GM15510 (cell line): ENCODE results near the gene VSTM2L.

Experiments used
- POLR2A ChIP-seq: IDR thresholded peaks from 3 replicates; pipeline ENCODE4 v1.6.1; 2011; ENCODE audit warnings: borderline replicate concordance; ENCODE audit not compliant: insufficient read length; ENCODE audit errors: extremely low read depth

VSTM2L gene

GRCh38 chr20:37972256-37973058 lies 69.5 kb downstream of the VSTM2L start:
- no peak for TF ChIP-seq POLR2A

DNA sequence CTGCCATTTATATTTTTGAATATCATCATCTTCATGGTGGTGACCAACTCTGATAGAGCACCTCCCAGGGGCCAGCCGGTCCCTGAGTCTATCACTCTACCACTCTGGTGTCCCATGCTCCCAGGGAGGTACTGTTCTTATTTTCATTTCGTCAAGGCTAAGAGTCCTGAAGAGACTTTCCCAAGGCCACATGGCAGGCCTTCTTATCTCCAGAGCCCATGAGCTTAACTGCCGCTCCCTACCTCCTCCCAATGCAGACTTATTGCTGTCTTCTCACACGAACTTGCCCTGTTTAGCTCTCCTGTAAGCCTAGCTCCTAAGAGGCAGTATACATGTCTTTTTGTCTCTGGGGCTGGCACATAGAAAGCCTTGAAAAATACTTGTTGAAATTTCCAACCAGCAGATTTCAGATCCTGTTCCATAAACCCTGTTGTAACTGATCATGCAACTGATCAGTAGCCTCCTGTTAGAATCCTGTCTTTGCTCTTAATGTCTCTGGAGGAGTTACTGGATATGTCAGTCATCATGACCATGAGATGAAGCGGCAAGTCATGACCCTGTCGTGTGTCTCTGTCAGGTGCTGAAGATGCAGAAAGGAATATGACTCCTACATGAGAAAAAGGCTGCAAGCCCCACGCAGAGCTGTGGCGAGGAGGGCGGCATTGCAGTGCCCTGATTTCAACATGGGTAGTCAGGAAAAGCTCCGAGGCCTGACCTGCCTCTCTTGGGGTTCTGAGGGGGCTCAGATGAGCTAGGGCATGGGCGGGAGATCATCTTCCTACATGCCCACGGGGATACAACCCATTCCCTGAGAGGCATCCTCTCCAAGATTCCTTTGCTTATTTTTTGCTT lies 70.4 kb downstream of the VSTM2L start:
- no peak for TF ChIP-seq POLR2A

DNA sequence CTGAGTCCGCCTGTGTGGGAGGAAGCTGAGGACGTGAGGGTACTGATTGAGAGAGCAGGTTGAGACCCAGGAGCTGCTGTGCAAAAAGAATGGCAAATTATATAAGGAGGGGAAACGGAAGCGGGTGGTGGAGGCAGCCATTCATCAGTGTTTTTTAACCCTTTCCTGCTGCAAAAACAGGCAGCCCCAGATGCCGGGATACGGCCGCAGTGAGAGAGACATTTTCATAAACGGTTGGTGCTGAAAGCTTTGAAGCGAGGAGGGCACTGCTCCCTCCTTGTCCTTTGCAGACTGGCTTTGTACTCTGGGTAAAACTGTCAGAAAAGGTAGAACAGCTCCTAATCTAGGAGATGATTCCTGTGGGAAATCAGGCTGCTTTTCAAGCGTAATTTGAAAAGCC lies 74.0 kb downstream of the VSTM2L start:
- TF ChIP-seq POLR2A, result no peak

GRCh38 chr20:37977338-37977737 lies 74.4 kb downstream of the VSTM2L start:
- TF ChIP-seq POLR2A, result no peak

- TF ChIP-seq POLR2A, result no peak
These were observed 74.9 kb downstream of the VSTM2L start for GRCh38 chr20:37977786-37978185.

GRCh38 chr20:37979021-37979985 lies 76.4 kb downstream of the VSTM2L start:
- no peak for TF ChIP-seq POLR2A

DNA sequence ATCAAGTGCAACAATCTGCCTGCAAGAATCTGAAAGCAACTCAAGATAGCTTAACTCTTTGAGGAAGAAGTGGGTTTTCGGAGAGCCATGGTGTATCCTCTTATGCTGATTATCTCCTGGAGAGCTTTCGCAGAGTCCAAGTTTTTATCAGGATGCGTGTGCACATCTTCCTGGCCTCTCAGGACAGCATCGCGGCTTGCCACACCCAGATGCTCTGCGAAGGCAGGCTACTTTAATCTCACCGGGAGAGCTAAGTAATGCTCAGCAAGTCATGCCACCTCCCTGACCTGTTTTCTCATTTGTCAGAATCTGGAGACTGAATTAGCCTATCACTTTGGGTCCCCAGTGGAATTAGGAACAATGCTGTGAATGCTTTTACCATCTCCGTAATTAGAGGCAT lies 77.5 kb downstream of the VSTM2L start:
- no peak for TF ChIP-seq POLR2A

- no peak for TF ChIP-seq POLR2A
These were observed 77.9 kb downstream of the VSTM2L start for GRCh38 chr20:37980876-37981275.

DNA sequence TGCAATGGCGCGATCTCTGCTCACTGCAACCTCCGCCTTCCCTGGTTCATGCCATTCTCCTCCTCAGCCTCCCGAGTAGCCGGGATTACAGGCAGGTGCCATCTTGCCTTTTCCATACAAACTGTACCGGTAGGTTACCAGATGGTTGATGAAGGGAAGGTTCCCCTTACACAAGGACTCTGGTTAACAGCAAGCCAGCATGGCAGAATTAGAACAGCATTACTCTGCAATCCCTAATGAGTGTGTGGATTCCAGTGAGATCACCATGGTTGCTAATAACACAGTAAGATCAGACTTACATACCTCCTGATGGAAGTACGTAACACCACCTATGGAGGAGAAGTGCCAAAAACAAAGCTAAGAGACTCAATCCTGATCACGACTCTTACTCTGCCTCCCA lies 78.6 kb downstream of the VSTM2L start:
- no peak for TF ChIP-seq POLR2A

- no peak for TF ChIP-seq POLR2A
These were observed 80.4 kb downstream of the VSTM2L start for GRCh38 chr20:37983286-37983685.

DNA sequence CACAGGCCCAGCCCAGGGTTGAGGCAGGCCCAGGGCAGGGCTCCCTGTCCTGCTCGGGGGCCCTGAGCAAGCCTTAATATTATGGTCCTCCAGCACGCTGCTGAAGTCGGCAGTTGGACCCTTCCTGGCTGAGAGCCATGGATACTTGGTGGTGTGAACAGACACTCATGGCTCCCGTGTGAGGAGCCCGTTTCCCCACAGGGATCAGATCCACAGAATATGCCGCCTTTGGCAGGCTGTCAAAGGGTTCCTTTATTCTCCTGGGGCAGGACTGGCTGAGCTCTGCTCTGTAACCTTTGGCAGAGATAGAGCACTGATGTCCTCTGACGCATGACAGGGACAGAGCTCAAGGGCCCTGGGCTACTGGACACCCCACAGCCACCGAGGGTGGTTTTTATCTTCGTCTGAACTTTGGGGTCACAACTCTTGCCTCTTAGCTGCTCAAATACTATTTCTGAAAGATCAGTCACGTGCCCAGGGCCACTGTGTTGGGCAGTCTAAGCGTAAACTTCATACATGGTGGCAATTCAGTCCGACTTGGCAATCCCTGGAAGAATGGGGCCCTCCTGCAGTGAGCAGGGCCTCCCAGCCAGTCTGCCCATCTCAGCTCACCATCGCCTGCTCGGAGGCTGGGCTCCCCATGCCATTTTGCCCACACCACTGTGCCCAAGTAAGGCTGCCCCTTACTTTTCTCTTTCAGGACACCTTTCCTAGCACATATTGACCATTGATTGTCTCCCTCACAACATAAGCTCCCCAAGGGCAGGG lies 81.3 kb downstream of the VSTM2L start:
- no peak for TF ChIP-seq POLR2A

- TF ChIP-seq POLR2A, result no peak
These were observed 83.3 kb downstream of the VSTM2L start for GRCh38 chr20:37986044-37986858.
